Activated naive CD4-positive, alpha-beta T cell treated with Interleukin-2 at 50 U/mL for 16 hours (primary cell): ENCODE results near the gene DNAJC3.
"Not testable (repeated sequence)": the region's sequence is repeated elsewhere in the genome, so short reads cannot be mapped to it uniquely, and the experiment has no call there.

Experiments used
- DNase-seq: peaks from one replicate; pipeline ENCODE4 v3.0.0-alpha.2; 2020

DNAJC3 gene

GRCh38 chr13:95784161-95784899 is 107.4 kb downstream of the DNAJC3 start:
- no peak for DNase-seq

DNA sequence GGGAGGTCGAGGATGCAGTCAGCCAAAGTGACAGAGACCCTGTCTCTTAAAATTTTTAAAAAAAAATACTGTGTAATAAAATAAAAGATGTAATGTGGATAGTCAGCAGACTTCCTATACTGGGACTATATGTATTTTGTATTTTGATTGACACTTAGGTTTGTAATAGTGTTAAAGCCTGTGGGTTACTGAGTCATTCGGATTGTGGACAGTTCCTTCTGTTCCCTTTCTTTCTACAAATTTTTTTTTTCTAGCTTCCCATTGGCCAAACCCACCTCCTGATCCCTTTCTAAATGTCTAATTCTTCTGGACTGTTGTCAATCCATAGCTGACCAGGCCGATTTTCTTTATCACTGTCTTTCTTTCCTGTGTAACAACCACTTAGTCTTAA is 108.0 kb downstream of the DNAJC3 start:
- DNase-seq: no peak

DNA sequence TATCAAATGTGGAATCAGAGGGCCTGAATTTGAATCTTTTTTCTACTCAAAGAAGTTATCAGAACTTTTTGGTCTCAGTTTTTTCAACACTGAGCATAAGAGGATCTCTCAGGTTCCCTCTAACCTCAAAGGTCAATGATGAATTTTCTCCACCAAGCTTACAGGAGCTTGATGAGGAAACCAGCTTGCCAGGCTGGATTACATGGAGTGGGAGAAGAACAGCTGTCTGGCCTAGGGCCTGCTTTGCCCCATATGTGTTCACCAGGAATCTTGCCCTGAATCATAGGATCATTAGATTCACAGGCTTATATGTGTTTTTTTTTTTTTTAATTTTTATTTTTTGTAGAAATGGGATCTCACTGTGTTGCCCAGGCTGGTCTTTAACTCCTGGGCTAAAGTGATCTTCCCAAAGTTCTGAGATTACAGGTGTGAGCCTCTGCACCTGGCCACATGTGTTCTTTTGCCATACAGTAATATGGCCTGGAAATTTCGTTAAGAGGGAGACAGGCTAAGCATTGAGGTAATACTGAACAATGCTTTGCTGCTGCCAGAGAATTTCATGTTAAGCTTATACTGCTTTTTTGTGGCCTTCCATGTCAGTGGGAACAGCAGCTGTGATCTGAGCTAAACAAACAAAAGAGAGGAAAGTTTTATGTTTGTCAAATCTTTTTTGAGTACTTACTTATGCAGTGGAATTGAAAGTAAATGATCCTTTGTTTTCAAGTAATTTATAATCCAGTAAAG is 110.6 kb downstream of the DNAJC3 start:
- no peak for DNase-seq

- no peak for DNase-seq
These were observed 111.1 kb downstream of the DNAJC3 start for GRCh38 chr13:95788100-95788463.

GRCh38 chr13:95789315-95789714 is 112.4 kb downstream of the DNAJC3 start:
- DNase-seq: not testable (repeated sequence)

DNA sequence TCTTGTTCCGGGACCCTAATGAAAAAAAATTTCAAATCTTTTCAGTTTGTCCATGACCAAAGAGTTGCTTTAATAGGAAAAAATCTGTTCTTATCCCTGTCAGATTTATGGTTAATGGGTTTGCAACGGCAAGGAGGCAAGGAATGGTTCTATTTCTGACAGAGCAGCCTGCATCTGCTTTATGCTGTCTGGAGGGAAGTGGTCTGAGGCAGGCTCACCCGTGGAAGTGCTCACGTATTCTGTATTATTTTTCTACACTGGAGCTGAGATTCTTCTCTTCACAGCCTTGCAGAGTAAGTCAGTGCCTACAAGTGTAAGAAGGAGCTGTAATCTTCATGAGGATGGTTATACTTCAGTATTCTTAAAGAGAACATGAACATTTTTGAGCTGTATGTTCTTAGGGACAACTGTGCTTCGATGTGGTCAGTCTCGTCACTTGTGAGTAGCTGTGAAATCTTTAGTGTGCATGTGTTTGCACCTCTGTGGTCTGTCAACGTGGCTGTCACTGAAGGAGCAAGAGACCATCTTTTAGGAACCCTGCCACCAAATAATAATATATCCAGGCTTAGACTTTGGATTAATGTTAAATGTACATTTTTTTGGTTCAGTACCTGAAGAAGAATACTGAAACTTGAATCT is 114.3 kb downstream of the DNAJC3 start:
- DNase-seq: no peak

- DNase-seq: no peak
These were observed 116.1 kb downstream of the DNAJC3 start for GRCh38 chr13:95793018-95793555.

DNA sequence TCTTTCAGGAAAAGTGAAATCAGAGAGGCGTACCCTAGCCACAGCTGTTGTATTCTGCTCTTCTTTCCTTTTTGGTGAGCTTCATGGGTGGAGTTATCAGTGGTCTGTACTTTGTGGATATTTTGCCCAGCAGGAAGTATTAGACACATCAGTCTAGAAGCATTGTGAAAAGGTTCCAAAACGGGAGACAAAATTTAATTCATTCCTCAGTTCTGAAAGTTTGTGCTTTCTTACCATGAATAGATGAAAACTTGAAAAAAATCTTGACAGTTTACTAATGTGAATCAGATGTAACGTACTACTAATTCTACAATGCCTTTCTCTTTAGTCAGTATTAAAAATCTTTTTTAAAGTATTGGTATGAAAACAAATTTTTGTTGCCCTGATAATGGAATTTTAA is 116.8 kb downstream of the DNAJC3 start:
- DNase-seq: no peak

DNA sequence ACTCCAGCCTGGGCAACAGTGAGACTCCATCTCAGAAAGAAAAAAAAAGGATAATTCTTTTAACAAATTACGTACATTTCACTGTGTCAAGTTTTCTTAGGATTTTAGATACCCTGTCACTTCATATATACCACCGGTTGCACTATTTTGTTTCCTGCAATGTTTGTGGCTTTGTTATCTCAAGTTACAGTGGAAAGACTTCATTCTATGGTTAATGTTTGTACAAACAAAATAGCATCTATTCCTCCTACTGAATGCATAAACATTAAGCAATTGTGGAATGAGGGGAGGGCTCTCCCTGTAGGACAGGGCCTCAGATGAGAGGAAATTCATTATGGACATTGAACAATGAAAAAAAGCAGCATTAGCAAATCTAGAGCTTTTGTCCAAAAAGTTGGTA is 120.1 kb downstream of the DNAJC3 start:
- no peak for DNase-seq

DNA sequence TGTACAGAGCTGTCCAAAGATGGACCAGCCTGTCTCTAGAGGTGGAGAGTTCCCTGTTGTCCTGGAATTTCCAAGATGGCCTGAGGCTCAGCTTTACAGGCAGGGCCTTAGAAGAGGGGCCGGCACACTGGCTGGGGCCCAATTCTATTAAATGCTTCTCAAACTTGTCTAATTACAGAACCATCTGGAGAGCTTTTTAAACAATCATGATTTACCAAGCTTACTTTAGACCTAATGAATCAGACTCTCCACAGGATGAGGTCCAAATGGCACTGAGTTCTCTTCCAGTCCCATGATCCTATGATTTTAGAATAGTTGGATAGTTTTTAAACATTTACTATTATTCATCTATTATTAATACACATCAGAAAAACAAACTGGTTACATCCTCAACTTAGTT is 123.5 kb downstream of the DNAJC3 start:
- no peak for DNase-seq

- no peak for DNase-seq
These were observed 124.9 kb downstream of the DNAJC3 start for GRCh38 chr13:95801825-95802224.

DNA sequence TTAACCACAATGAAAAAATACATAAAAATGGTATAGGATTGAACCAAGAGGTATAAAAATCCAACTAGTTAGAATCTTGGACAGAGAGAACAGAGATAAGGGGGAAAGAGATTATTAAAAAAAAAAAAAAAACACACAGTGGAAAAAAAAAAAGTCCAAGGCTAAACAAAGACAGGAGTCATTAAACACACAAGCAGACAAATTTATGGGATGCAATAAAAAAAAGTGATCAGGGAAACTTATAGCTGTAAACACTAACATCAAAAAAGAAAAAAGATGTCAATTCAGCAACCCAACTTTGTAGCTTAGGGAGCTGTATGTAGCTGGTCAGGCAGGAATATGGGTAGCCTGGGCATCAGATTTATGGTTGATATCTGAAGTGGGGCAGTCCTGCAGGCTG is 129.0 kb downstream of the DNAJC3 start:
- DNase-seq: no peak

- no peak for DNase-seq
These were observed 132.5 kb downstream of the DNAJC3 start for GRCh38 chr13:95809429-95809828.

DNA sequence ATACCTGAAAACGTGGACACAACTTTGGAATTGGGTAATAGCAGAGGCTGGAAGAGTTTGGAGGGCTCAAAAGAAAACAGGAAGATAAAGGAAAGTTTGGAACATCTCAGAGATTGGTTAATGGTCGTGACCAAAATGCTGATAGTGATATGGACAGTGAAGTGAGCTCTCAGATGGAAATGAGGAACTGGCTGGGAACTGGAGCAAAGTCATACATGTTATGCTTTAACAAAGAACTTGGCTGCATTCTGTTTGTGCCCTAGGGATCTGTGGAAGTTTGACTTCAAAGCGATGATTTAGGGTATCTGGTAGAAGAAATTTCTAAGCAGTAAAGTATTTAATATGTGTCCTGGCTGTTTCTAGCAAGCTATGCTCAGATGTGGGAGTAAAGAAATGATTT is 136.2 kb downstream of the DNAJC3 start:
- no peak for DNase-seq

DNA sequence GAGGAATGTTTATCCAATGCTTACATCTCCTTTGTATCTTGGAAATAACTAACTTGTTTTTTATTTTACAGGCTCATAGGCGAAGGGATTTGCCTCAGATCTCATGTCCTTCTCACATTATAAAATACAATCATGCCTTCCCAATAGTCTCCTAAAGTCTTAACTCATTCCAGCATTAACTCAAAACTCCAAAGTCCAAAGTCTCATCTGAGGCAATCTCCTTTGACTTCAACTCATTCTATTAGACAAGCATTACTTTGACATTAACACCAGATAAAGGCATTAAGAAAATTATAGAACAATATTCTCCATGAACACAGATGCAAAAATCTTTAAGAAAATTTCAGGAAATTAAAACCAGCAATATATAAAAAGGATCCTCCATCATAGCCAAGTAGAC is 137.6 kb downstream of the DNAJC3 start:
- DNase-seq: no peak

GRCh38 chr13:95822303-95822702 is 145.4 kb downstream of the DNAJC3 start:
- no peak for DNase-seq

- no peak for DNase-seq
These were observed 156.2 kb downstream of the DNAJC3 start for GRCh38 chr13:95833126-95833525.

DNA sequence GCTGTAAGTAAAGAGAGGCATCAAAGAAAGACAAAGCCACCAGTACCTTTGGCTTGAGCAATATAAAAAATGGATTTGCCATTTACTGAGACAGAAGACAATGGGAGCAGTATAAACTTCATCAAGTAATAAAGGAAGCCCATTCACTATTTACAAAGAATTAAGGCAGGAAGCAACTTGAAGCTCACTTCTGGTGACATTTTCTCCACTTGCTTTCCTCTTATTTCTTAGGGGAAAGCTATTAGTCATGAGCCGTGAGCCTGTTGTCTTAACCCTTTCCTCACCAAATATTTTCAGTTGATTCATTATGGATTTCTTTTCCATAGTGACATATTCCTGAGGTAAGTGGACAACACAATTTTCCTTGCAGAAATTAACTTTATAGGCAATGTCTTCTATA is 156.8 kb downstream of the DNAJC3 start:
- no peak for DNase-seq

DNA sequence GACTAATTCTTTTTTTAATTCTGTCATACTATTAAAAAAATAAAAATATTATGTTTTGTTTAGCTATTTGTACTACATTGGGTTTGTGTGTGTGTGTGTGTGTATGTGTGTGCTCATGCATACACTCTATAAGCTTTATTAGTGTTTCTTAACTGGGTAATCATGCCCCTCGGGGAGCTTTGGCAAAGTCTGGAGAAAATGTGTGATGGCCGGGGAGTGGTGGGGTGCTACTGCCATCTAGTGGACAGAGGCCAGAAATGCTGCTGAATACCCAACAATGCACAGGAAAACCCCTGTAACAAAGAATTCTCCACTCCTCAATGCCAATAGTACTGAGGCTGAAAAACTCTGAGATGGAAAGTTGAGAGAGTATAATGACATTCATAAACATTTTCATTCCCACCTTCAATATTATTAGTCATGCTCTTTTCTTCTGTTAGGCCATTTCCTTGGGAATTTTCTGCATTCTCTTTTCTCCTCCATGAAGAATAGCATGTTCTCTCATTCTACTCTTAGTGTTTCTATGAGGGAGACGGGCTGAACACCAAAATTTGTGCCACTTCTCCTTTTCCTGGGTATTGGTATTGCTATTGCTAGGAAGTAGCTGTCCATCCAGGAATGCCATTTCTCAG is 157.3 kb downstream of the DNAJC3 start:
- peak; percentile 65 for DNase-seq

- DNase-seq: no peak
These were observed 165.0 kb downstream of the DNAJC3 start for GRCh38 chr13:95841894-95842293.

DNA sequence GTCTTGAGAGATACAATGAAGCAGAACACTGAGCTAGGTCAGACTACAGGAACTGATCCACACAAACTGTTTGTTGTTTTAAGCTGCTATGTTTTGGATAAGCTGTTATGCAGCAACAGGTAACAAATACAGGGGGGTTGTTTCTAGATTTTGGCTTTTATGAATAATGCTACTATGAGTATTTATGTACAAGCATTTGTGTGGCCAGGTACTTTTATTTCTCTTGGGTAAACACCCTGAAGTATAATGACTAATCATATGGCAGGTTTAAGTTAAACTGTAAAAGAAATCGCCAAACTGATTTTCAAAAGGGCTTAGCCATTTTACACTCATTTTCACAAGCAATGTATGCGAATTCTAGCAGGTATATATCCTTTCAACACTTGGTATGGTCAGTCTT is 166.0 kb downstream of the DNAJC3 start:
- DNase-seq: no peak
